C4-2B (cell line): ENCODE results near the gene DAZAP1.

Experiments used
- CTCF ChIP-seq: fragments of 450-650 bp; conservative IDR thresholded peaks from 2 replicates; pipeline ENCODE4 v1.5.1; 2017; ENCODE audit warnings: mild to moderate bottlenecking
- ZFX ChIP-seq: fragments of 450-650 bp; IDR thresholded peaks from 2 replicates; pipeline ENCODE4 v1.6.1; 2017

- TF ChIP-seq CTCF (no peak), ZFX (no peak)
These were observed 65.9 kb downstream of the DAZAP1 start for GRCh38 chr19:1473085-1473851.
